Aorta (tissue), 5 donors: ENCODE results near the gene ANKMY1. TPM values are rescaled to one million over a fixed set of nuclear protein-coding genes. Genes with fewer than 3 reads are reported as not detected.

Experiments
- ATAC-seq: fragments of 200-7000 bp; cut with Tn5 transposase; one replicate; pipeline ENCODE4 v1.9.1; 2022; ENCODE audit warnings: moderate library complexity; ENCODE audit not compliant: low FRiP score
- DNase-seq, 2 donors: peaks; one replicate each; pipeline ENCODE4 v3.0.0-alpha.2; 2020
- H3K27ac ChIP-seq, 2 donors: one replicate each; pipeline ENCODE4 v1.5.1; 2013; ENCODE audit warnings: low read length in 2 of 2, mild to moderate bottlenecking in 2 of 2, moderate library complexity in 2 of 2, control low read depth in 1 of 2, inconsistent platforms in 1 of 2, low read depth in 1 of 2
- H3K27me3 ChIP-seq, 2 donors: one replicate each; pipeline ENCODE4 v1.6.1; 2013; ENCODE audit warnings: control low read depth in 1 of 2, low read length in 1 of 2, mild to moderate bottlenecking in 1 of 2, moderate library complexity in 1 of 2; ENCODE audit not compliant: insufficient read depth in 2 of 2, control insufficient read depth in 1 of 2
- H3K36me3 ChIP-seq, 2 donors: one replicate each; pipeline ENCODE4 v1.6.1; 2013; ENCODE audit warnings: control low read depth in 1 of 2, low read length in 1 of 2, mild to moderate bottlenecking in 1 of 2; ENCODE audit not compliant: insufficient read depth in 2 of 2, control insufficient read depth in 1 of 2
- H3K4me1 ChIP-seq, 2 donors: one replicate each; pipeline ENCODE4 v1.6.1; 2013; ENCODE audit warnings: low read length in 2 of 2, control low read depth in 1 of 2, mild to moderate bottlenecking in 1 of 2, moderate library complexity in 1 of 2; ENCODE audit not compliant: insufficient read depth in 2 of 2, control insufficient read depth in 1 of 2
- H3K4me3 ChIP-seq, 2 donors: one replicate each; pipeline ENCODE4 v1.5.1; 2013; ENCODE audit warnings: low read length in 2 of 2, control low read depth in 1 of 2, mild to moderate bottlenecking in 1 of 2
- H3K9me3 ChIP-seq: one replicate; pipeline ENCODE4 v1.6.1; 2013; ENCODE audit warnings: mild to moderate bottlenecking, low read length; ENCODE audit not compliant: control insufficient read depth
- WGBS, 2 donors: extraction: QIAGEN DNeasy Blood & Tissue Kit; methylation state at CpG; one replicate each; pipeline ENCODE4 v1.1.7; 2013; 5-methylcytosine and 5-hydroxymethylcytosine counted together
- intact Hi-C, 2 donors: fragments of 100-400 bp; cut with DNase I; formaldehyde crosslinking; loops; one replicate each; pipeline versions ENCODE4 v1.14.2 to v1.15.0; 2022
- polyA plus RNA-seq, 2 donors: library from polyadenylated mRNA; stranded (reverse); fragments of 200-250 nt; gene quantifications; one replicate each; pipeline ENCODE4 v1.2.3, GENCODE V29; 2013
- total RNA-seq, 2 donors: library from RNA; stranded (reverse); fragmentation: NEBNext Ultra II Directional; extraction: Animal tissue kit (Norgen Biotek cat#: 25700); gene quantifications; one replicate each; pipeline ENCODE4 v1.2.1, GENCODE V29; 2021
- donor health status: healthy with polysubstance abuse.
- donor health status: Bipolar disorder and iron deficiency.
- donor health status: DM: no; HTN: no; CAD: no.
- donor health status: DM: no; HTN: no; CAD: no.
- donor health status: DM: yes; HTN: yes; CAD: no.

ANKMY1 gene
- total and polyA plus RNA-seq, 4 donors = 6.2 to 22.0 (median 8.5) TPM

DNA sequence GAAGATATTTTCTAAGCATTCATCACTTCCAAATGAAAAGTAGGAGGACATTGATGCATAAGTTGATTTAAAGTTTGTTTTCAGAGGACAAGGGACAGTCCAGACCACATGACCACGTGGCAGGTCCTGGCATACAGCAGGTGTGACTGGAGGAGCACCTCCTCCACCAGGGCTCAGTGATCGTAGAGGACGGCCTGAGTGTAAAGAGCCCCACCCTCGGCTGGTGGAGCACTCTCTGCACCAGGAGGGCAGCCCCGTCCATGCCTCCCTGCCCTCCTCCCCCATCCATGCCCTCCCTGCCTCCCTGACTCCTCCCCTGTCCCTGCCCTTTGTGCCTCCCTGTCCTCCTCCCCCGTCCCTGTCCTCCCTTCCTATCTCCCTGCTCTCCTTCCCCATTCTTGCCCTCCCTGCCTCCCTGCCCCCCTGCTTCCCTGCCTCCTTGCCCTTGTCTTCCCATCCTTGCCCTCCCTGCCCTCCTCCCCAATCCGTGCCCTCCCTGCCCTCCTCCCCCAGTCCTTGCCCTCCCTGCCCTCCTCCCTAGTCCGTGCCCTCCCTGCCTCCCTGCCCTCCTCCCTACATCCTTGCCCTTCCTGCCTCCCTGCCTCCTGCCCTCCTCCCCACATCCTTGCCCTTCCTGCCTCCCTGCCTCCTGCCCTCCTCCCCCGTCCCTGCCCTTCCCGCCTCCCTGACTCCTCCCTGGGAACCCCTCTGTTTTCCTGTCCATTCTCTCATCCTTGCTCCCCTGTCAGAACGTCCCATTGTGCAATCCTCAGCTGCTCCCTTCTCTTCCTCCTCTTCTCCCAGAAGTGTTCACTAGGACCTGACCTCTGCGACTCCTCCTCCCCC is 47.9 kb downstream of the ANKMY1 start:
- Histone ChIP-seq H3K9me3 (no peaks in the 10 kb centered on the region), H3K4me3 (no peak overlapping the region), H3K36me3 (no peaks in the 10 kb centered on the region), H3K4me1 (no peaks in the 10 kb centered on the region), H3K27ac (no peak overlapping the region), H3K27me3 (no peaks in the 10 kb centered on the region)
- 76% methylated on average over 12 of the region's 12 CpGs for WGBS, 2 donors
- ATAC-seq (no peak), DNase-seq (peak in 1 of 2 donors; percentile 49)
- intact Hi-C loops = loop anchor here (5.0 to 10.0 kb wide), 2 partner anchors 195 to 332 kb away; no protein-coding TSS in a partner anchor

- intact Hi-C loops = no loop called here
- ATAC-seq (no peak), DNase-seq (peak in 1 of 2 donors; percentile 31)
- no peak overlapping the region for H3K27ac ChIP-seq
- 96% methylated on average over 7 of the region's 7 CpGs for WGBS, 2 donors
- H3K9me3 ChIP-seq = no peaks in the 10 kb centered on the region
- no peaks in the 10 kb centered on the region for H3K27me3 ChIP-seq
- H3K4me1 ChIP-seq = no peaks in the 10 kb centered on the region
- no peak overlapping the region for H3K4me3 ChIP-seq
- H3K36me3 ChIP-seq = no peaks in the 10 kb centered on the region
Observed at GRCh38 chr2:240508832-240509545, 48.8 kb downstream of the ANKMY1 start.

GRCh38 chr2:240507778-240508251 is 50.0 kb downstream of the ANKMY1 start:
- intact Hi-C loops = no loop called here
- Histone ChIP-seq H3K36me3 (no peaks in the 10 kb centered on the region), H3K27ac (no peak overlapping the region), H3K4me1 (no peaks in the 10 kb centered on the region), H3K9me3 (no peaks in the 10 kb centered on the region), H3K27me3 (no peaks in the 10 kb centered on the region), H3K4me3 (no peak overlapping the region)
- DNase-seq (peak in 1 of 2 donors; percentile 51), ATAC-seq (no peak)
- WGBS, 2 donors = 94 to 95% methylated on average over 7 to 11 of the region's 11 CpGs

- WGBS, 2 donors = 93 to 94% methylated on average over 6 of the region's 6 CpGs
- Histone ChIP-seq H3K36me3 (no peaks in the 10 kb centered on the region), H3K4me3 (no peak overlapping the region), H3K9me3 (no peaks in the 10 kb centered on the region), H3K27me3 (no peaks in the 10 kb centered on the region), H3K27ac (no peak overlapping the region), H3K4me1 (no peaks in the 10 kb centered on the region)
- DNase-seq (peak in 1 of 2 donors; percentile 59), ATAC-seq (no peak)
- intact Hi-C loops = no loop called here
Observed at GRCh38 chr2:240507060-240507777, 50.6 kb downstream of the ANKMY1 start.

- Histone ChIP-seq H3K27ac (no peak overlapping the region), H3K27me3 (no peaks in the 10 kb centered on the region), H3K9me3 (no peaks in the 10 kb centered on the region), H3K36me3 (no peaks in the 10 kb centered on the region), H3K4me3 (no peak overlapping the region), H3K4me1 (no peaks in the 10 kb centered on the region)
- WGBS, 2 donors = 89 to 91% methylated on average over 17 of the region's 17 CpGs
- ATAC-seq (no peak), DNase-seq (peak in 1 of 2 donors; percentile 55)
- intact Hi-C loops = no loop called here
Observed at GRCh38 chr2:240506406-240507059, 51.3 kb downstream of the ANKMY1 start.

GRCh38 chr2:240505910-240506309 is 51.9 kb downstream of the ANKMY1 start:
- ATAC-seq (no peak), DNase-seq (peak in 1 of 2 donors; percentile 51)
- Histone ChIP-seq H3K9me3 (no peaks in the 10 kb centered on the region), H3K4me3 (no peak overlapping the region), H3K27me3 (no peaks in the 10 kb centered on the region), H3K36me3 (no peaks in the 10 kb centered on the region), H3K27ac (no peak overlapping the region), H3K4me1 (no peaks in the 10 kb centered on the region)
- intact Hi-C loops = no loop called here
- WGBS, 2 donors = 84 to 85% methylated on average over 14 of the region's 14 CpGs

GRCh38 chr2:240503848-240504247 is 53.9 kb downstream of the ANKMY1 start:
- Histone ChIP-seq H3K27me3 (no peaks in the 10 kb centered on the region), H3K4me3 (no peak overlapping the region), H3K4me1 (no peaks in the 10 kb centered on the region), H3K36me3 (no peaks in the 10 kb centered on the region), H3K9me3 (no peaks in the 10 kb centered on the region), H3K27ac (no peak overlapping the region)
- peak in 1 of 2 donors; percentile 60 for DNase-seq
- ATAC-seq = no peak
- 94 to 95% methylated on average over 7 of the region's 7 CpGs for WGBS, 2 donors
- intact Hi-C loops = no loop called here

- intact Hi-C loops = no loop called here
- H3K27ac ChIP-seq = no peak overlapping the region
- ATAC-seq = no peak
- H3K4me1 ChIP-seq = no peaks in the 10 kb centered on the region
- no peaks in the 10 kb centered on the region for H3K9me3 ChIP-seq
- H3K36me3 ChIP-seq = no peaks in the 10 kb centered on the region
- H3K4me3 ChIP-seq = no peak overlapping the region
- 94 to 95% methylated on average over 9 of the region's 9 CpGs for whole genome bisulfite sequencing, 2 donors
- peak in 1 of 2 donors; percentile 20 for DNase-seq
- no peaks in the 10 kb centered on the region for H3K27me3 ChIP-seq
Observed at GRCh38 chr2:240503375-240503774, 54.4 kb downstream of the ANKMY1 start.
